Activated T-cell treated with anti-CD3 and anti-CD28 coated beads for 24 hours (primary cell): Measurements from ENCODE around the gene ANTXR1.

ENCODE experiments used
- DNase-seq: peaks from one replicate; pipeline ENCODE4 v3.0.0-alpha.2; 2020; ENCODE audit warnings: low read depth

ANTXR1 gene

GRCh38 chr2:69074918-69075317, 61.9 kb downstream of the ANTXR1 start:
- DNase-seq, result no peak

GRCh38 chr2:69075486-69075885, 62.5 kb downstream of the ANTXR1 start:
- DNase-seq, result no peak

- no peak for DNase-seq
Measured at GRCh38 chr2:69076601-69077000, 63.6 kb downstream of the ANTXR1 start.

GRCh38 chr2:69077252-69077950, 64.4 kb downstream of the ANTXR1 start:
- no peak for DNase-seq

- no peak for DNase-seq
Measured at GRCh38 chr2:69080071-69080470, 67.1 kb downstream of the ANTXR1 start.

GRCh38 chr2:69081001-69081580, 68.1 kb downstream of the ANTXR1 start:
- no peak for DNase-seq

- no peak for DNase-seq
Measured at GRCh38 chr2:69081757-69082156, 68.8 kb downstream of the ANTXR1 start.

GRCh38 chr2:69082430-69082997, 69.5 kb downstream of the ANTXR1 start:
- no peak for DNase-seq

- no peak for DNase-seq
Measured at GRCh38 chr2:69083235-69083748, 70.3 kb downstream of the ANTXR1 start.

GRCh38 chr2:69084492-69084891, 71.5 kb downstream of the ANTXR1 start:
- no peak for DNase-seq

GRCh38 chr2:69086466-69086865, 73.5 kb downstream of the ANTXR1 start:
- no peak for DNase-seq

GRCh38 chr2:69087211-69087911, 74.4 kb downstream of the ANTXR1 start:
- DNase-seq, result no peak

GRCh38 chr2:69087912-69088240, 74.9 kb downstream of the ANTXR1 start:
- no peak for DNase-seq

GRCh38 chr2:69088466-69088865, 75.5 kb downstream of the ANTXR1 start:
- no peak for DNase-seq

GRCh38 chr2:69089266-69089665, 76.3 kb downstream of the ANTXR1 start:
- DNase-seq, result no peak

GRCh38 chr2:69089998-69090397, 77.0 kb downstream of the ANTXR1 start:
- DNase-seq, result no peak

- DNase-seq, result no peak
Measured at GRCh38 chr2:69090820-69091219, 77.8 kb downstream of the ANTXR1 start.

GRCh38 chr2:69092857-69093256, 79.9 kb downstream of the ANTXR1 start:
- DNase-seq, result no peak

GRCh38 chr2:69095305-69095704, 82.3 kb downstream of the ANTXR1 start:
- DNase-seq, result no peak

- no peak for DNase-seq
Measured at GRCh38 chr2:69096326-69097095, 83.5 kb downstream of the ANTXR1 start.

- DNase-seq, result no peak
Measured at GRCh38 chr2:69097148-69097610, 84.2 kb downstream of the ANTXR1 start.
